GM18951 (cell line): ENCODE data around the gene PTEN.

Experiments used
- POLR2A ChIP-seq: IDR thresholded peaks from 4 replicates; pipeline ENCODE4 v1.6.1; 2011; ENCODE audit warnings: mild to moderate bottlenecking; ENCODE audit not compliant: insufficient read length, insufficient read depth; ENCODE audit errors: extremely low read depth
- in situ Hi-C: fragments of 300-500 bp; cut with MboI; formaldehyde crosslinking; loops from one replicate; pipeline ENCODE4 v1.12.0; 2022; ENCODE audit warnings: low sequenced_read_pairs, mixed read lengths, inconsistent platforms; ENCODE audit not compliant: unreplicated experiment

Gene PTEN

DNA sequence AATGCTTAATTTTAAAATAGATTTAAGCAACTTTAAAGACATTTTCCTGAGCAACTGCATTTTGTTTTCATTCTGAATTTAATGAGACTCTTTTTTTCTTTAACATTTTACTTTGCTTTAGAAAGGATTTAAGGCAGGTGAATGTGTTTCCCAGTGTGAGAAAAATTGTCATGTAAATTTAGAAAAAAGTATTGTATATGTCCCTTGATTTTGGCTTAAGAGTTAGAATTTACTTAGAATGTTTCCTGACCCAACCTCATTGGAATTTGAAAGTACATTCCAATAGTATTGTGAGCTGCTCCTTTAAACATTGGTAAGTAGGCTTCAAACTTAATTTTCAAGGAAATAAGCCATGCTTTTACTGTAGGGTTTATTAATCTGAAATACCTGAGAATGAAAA, 110.2 kb downstream of the PTEN start:
- in situ Hi-C loops = no loop called here

DNA sequence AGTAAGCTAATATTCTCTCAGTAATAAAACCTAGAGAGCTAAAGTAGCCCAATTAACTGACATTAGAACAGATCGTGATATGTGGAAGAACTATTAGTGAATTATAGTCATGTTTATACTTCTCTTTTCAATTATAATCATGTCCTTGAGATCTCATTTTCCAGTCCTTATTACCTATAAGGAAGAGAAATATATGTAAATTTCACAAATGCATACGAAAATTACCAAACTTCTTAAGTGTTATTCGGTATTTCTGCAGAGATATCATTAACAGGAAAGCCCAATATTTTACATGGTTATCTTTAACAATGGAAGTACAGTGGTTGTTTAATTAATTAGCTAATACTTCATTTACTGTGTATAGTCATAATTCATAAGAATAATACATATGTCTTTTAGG, 110.7 kb downstream of the PTEN start:
- TF ChIP-seq POLR2A = no peak
- in situ Hi-C loops = no loop called here

More for the DNA sequence above, 110.2 kb downstream of the PTEN start:
- TF ChIP-seq POLR2A = no peak

DNA sequence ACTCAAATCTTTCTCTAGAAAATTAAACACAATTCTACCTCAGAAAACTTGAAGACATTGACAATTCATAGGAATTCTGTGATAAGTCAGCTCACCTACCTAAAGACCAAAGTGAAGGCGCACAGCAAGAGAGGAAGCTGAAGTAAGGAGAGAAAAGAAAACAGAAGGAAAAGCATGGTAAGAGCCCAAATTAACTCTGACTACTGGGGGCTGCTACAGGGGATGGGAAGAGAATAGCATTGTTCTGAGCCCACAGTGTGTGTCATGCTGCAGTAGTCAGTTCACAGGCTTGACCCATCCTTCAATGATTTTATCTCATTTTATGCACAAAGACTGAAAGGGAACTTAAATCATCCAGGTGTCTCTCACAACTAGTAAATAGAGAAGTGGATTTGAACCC, 111.3 kb downstream of the PTEN start:
- no peak for TF ChIP-seq POLR2A
- in situ Hi-C loops = no loop called here

GRCh38 chr10:87976101-87976743, 112.8 kb downstream of the PTEN start:
- TF ChIP-seq POLR2A = no peak
- in situ Hi-C loops = no loop called here

DNA sequence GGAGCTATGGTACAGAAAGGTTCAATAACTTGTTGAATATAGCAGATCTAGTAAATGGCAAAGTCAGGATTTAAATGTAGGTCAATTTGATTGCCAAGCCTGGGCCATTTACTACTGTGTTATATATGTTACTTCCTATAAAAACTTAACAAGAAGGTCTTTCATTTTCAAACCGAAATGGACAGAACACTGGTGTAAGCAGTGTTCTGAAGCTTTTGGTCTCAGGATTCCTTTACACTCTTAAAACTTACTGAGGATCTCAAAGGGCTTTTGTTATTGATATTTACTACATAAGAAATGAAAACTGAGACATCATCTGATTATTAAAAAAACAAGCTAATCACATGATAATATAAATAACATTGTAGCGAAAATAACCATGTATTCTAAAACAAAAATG, 114.7 kb downstream of the PTEN start:
- in situ Hi-C loops = no loop called here
- TF ChIP-seq POLR2A = no peak

GRCh38 chr10:87979847-87980246, 116.4 kb downstream of the PTEN start:
- in situ Hi-C loops = no loop called here
- no peak for TF ChIP-seq POLR2A

DNA sequence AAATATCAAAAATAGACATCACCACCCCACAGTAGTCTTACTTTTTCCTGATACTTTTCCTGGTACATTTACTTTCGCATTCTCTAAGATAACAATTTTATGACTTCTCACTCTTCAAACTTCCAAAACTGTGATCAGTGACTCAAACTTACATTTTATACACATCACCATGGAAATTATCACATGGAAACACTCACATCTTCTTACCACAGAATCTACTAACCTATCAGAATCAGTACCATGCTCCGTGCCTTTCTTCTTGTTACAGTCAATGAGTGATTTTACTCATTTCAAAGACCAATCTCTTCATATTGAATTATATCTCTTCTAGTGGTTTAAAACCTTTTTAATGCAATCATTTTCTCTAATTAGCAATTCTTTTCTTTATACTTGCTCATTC, 120.3 kb downstream of the PTEN start:
- no peak for TF ChIP-seq POLR2A
- in situ Hi-C loops = no loop called here

- TF ChIP-seq POLR2A = no peak
- in situ Hi-C loops = no loop called here
Measured at GRCh38 chr10:87987206-87987605, 123.8 kb downstream of the PTEN start.

GRCh38 chr10:87991946-87992345, 128.5 kb downstream of the PTEN start:
- TF ChIP-seq POLR2A = no peak
- in situ Hi-C loops = no loop called here

GRCh38 chr10:88004451-88004850, 141.0 kb downstream of the PTEN start:
- in situ Hi-C loops = no loop called here
- TF ChIP-seq POLR2A = no peak

- no peak for TF ChIP-seq POLR2A
- in situ Hi-C loops = no loop called here
Measured at GRCh38 chr10:88006261-88006660, 142.8 kb downstream of the PTEN start.

DNA sequence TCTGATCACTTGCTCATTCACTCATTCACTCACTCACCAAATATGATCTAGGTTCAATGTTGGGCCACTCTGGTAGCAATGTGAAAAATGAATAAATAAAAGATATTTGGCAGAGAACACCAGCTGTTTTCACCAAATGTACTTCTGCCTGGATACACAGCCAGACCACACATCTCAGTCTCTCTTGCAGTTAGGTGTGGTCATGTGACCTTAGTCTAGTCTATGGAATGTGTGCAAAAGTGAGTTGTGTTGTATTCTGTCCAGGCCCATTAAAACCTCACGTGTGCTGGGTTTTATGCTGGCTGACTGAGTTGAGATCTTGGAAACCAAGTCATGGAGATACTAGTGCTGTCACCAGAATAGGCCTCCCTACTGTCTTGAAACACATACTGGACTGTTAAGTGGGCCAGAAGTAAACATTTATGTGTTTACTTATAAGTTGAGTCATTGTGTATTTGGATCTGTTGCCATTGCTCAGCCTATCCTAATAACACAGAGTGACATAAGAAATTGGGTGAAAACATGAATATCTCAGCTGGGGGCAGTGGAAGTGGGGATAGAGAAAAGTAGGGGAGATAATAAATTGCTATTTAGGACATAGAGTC, 145.5 kb downstream of the PTEN start:
- TF ChIP-seq POLR2A = no peak
- in situ Hi-C loops = no loop called here

DNA sequence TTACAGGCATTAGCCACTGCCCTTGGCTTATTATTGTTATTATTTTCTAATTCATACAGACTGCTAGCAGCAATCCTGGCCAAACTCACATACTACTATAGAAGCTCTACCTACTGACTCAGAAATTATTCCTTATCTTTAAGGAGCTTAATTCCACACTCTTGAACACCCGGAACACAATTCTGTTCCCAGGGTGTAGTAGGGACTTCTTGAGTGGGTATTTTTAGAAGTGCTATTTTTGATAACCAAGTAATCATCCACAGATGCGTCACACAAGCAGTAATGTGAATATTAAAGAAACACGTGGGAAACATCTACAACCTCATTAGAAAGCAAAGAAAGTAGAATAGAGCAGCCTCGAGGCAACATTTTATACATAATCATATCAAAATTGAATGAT, 149.2 kb downstream of the PTEN start:
- in situ Hi-C loops = no loop called here
- no peak for TF ChIP-seq POLR2A

DNA sequence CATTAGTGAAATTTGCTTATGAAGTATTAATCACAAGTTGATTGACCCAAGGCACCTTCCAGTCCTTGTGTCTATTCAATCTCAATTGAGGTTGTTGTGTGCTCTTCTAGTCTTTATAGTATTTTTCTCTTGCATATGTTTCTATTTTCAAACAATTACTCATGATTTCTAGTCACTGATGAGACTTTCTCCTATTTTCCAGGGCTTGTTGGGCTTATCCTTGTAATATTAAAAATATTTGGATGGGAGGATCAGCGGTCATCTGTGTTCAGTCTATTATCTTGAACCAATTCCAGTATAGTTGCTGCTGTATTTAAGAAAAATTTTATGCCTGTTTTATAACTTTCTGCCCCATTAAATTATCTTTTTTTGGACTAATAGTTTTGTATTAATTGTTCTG, 154.4 kb downstream of the PTEN start:
- in situ Hi-C loops = no loop called here
- TF ChIP-seq POLR2A = no peak
